ENCODE measurements around the gene INTS6L.

GRCh38 chrX:135481696-135482179 lies 38.7 kb upstream of the INTS6L start:
- TF ChIP-seq EZH2 (IDR thresholded peaks at IDR 0.05; ENCODE audit: low read depth, low read length, severe bottlenecking) (no peak), RAD21 (IDR thresholded peaks at IDR 0.05 in 1 of 2, conservative IDR thresholded peaks at IDR 0.05 in 1 of 2; ENCODE audit: low read depth in 2 of 2, low read length in 2 of 2) (no peak), KDM5A (IDR thresholded peaks at IDR 0.05; ENCODE audit: low read length) (no peak), CTCF (IDR thresholded peaks at IDR 0.05; ENCODE audit: control extremely low read depth in 1 of 3, insufficient read depth in 1 of 3, low read depth in 1 of 3, low read length in 3 of 3) (no peak), JUND (IDR thresholded peaks at IDR 0.05; ENCODE audit: low read length) (no peak), TBP (IDR thresholded peaks at IDR 0.05; ENCODE audit: low read depth, low read length) (no peak), CBX5 (IDR thresholded peaks at IDR 0.05; ENCODE audit: low read depth, low read length) (no peak), SP1 (IDR thresholded peaks at IDR 0.05; ENCODE audit: low read depth, low read length) (no peak)
